ENCODE results near the gene SERINC2.

DNA sequence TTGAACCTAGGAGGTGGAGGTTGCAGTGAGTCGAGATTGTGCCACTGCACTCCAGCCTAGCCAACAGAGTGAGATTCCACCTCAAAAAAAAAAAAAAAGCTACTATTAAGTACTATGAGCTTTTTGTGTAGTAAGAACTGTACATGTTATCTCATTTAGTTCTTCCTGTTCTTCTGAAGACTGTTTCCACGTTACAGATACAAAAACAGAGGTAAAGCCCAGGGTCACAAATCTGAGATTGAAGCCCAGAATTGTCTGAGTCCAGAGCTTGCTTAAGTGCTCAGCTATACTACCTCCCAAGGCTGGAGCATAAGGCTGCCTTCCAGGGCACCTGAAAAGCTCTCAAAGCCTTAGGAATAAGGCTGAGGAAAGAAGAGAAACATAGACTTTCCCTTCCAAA is 43.0 kb upstream of the SERINC2 start:
- TF ChIP-seq, protein P1, sequence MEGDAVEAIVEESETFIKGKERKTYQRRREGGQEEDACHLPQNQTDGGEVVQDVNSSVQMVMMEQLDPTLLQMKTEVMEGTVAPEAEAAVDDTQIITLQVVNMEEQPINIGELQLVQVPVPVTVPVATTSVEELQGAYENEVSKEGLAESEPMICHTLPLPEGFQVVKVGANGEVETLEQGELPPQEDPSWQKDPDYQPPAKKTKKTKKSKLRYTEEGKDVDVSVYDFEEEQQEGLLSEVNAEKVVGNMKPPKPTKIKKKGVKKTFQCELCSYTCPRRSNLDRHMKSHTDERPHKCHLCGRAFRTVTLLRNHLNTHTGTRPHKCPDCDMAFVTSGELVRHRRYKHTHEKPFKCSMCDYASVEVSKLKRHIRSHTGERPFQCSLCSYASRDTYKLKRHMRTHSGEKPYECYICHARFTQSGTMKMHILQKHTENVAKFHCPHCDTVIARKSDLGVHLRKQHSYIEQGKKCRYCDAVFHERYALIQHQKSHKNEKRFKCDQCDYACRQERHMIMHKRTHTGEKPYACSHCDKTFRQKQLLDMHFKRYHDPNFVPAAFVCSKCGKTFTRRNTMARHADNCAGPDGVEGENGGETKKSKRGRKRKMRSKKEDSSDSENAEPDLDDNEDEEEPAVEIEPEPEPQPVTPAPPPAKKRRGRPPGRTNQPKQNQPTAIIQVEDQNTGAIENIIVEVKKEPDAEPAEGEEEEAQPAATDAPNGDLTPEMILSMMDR (IDR thresholded peaks at IDR 0.05; ENCODE audit: control extremely low read depth in 1 of 3, insufficient read depth in 1 of 3, low read depth in 1 of 3, low read length in 3 of 3) = no peak
- TF ChIP-seq RAD21 (IDR thresholded peaks at IDR 0.05 in 1 of 2, conservative IDR thresholded peaks at IDR 0.05 in 1 of 2; ENCODE audit: low read depth in 2 of 2, low read length in 2 of 2) (no peak), RXRA (IDR thresholded peaks at IDR 0.05; ENCODE audit: insufficient read depth, low read depth, low read length) (no peak), SRF (IDR thresholded peaks at IDR 0.05; ENCODE audit: low read depth, low read length) (no peak), EP300 (IDR thresholded peaks at IDR 0.05; ENCODE audit: borderline replicate concordance in 1 of 2, low read depth in 2 of 2, low read length in 2 of 2) (no peak), POLR2A (IDR thresholded peaks at IDR 0.05; ENCODE audit: control extremely low read depth in 1 of 2, low read depth in 2 of 2, low read length in 2 of 2) (no peak), GABPA (IDR thresholded peaks at IDR 0.05; ENCODE audit: borderline replicate concordance, insufficient read depth, low read length) (no peak), TEAD4 (IDR thresholded peaks at IDR 0.05; ENCODE audit: low read depth, low read length) (no peak), SIN3A (conservative IDR thresholded peaks at IDR 0.05 in 1 of 2, IDR thresholded peaks at IDR 0.05 in 1 of 2; ENCODE audit: low read depth in 1 of 2, low read length in 2 of 2) (no peak), SIRT6 (IDR thresholded peaks at IDR 0.05; ENCODE audit: low read length) (no peak), CBX5 (IDR thresholded peaks at IDR 0.05; ENCODE audit: low read depth, low read length) (no peak), KDM5A (IDR thresholded peaks at IDR 0.05; ENCODE audit: low read length) (no peak)
